ENCODE results near the gene SCRN1. TPM values are rescaled to one million over a fixed set of nuclear protein-coding genes. Genes with fewer than 3 reads are reported as not detected.

SCRN1 gene
- total RNA-seq, 2 experiments from 2014 or later, result 37.1 to 62.7 TPM

- Histone ChIP-seq H3K79me2 (ENCODE audit: insufficient read depth, low read depth, low read length) (no peaks in the 10 kb centered on the region; the same call in 1 of the 2 replicates), H2AFZ (ENCODE audit: low read length) (no peak overlapping the region)
These were observed 33.1 kb downstream of the SCRN1 start for GRCh38 chr7:29956487-29956836.

GRCh38 chr7:29955799-29956486 is 33.7 kb downstream of the SCRN1 start:
- DNase-seq (ENCODE audit: low spot score), result peak; percentile 69
- Histone ChIP-seq H2AFZ (ENCODE audit: low read length) (no peak overlapping the region), H3K36me3 (ENCODE audit: insufficient read depth, low read length) (peaks cover 59% of the 10 kb centered on the region), H4K20me1 (ENCODE audit: insufficient read depth, low read length) (peaks cover 5% of the 10 kb centered on the region; the same call in 1 of the 2 replicates), H3K4me2 (ENCODE audit: low read length) (peak overlapping the region; percentile 64), H3K4me3 (ENCODE audit: low read depth, low read length, poor library complexity, severe bottlenecking) (peak overlapping the region; percentile 18), H3K9me3 (ENCODE audit: low read length) (peaks cover 4% of the 10 kb centered on the region; the same call in 1 of the 2 replicates), H3K9me2 (ENCODE audit: insufficient read depth, low read length) (no peaks in the 10 kb centered on the region), H3K4me1 (ENCODE audit: insufficient read depth, low read length, poor library complexity, severe bottlenecking) (peaks cover 37% of the 10 kb centered on the region), H3K79me2 (ENCODE audit: insufficient read depth, low read depth, low read length) (no peaks in the 10 kb centered on the region; the same call in 1 of the 2 replicates), H3K27ac (ENCODE audit: low read depth, low read length, poor library complexity, severe bottlenecking) (peak overlapping the region; percentile 39)
- intact Hi-C loops (cut with micrococcal nuclease; ENCODE audit: unreplicated experiment), result no loop called here
- ChIA-PET POLR2A (interaction anchor here (0.5 to 1.3 kb wide), 5 partner anchors 14 to 557 kb away, joined by 3 to 7 read pairs (median 3); no protein-coding TSS in a partner anchor), CTCF (ENCODE audit: unreplicated experiment) (no interaction called here)
- no TSS peak for BruUV-seq (replicated peaks)
- TF ChIP-seq EZH2phosphoT487 (IDR thresholded peaks at IDR 0.05; ENCODE audit: borderline replicate concordance, low read depth, low read length) (no peak), CTCF (conservative IDR thresholded peaks at IDR 0.05; ENCODE audit: low read length) (no peak)

More at GRCh38 chr7:29956487-29956836, 33.1 kb downstream of the SCRN1 start:
- BruUV-seq (replicated peaks), result no TSS peak
- DNase-seq (ENCODE audit: low spot score), result no peak
- intact Hi-C loops (cut with micrococcal nuclease; ENCODE audit: unreplicated experiment), result no loop called here
- Histone ChIP-seq H3K27ac (ENCODE audit: low read depth, low read length, poor library complexity, severe bottlenecking) (peak overlapping the region; percentile 39), H3K4me1 (ENCODE audit: insufficient read depth, low read length, poor library complexity, severe bottlenecking) (peaks cover 37% of the 10 kb centered on the region), H3K9me2 (ENCODE audit: insufficient read depth, low read length) (no peaks in the 10 kb centered on the region), H3K4me3 (ENCODE audit: low read depth, low read length, poor library complexity, severe bottlenecking) (peak overlapping the region; percentile 18), H3K4me2 (ENCODE audit: low read length) (peak overlapping the region; percentile 64), H3K36me3 (ENCODE audit: insufficient read depth, low read length) (peaks cover 54% of the 10 kb centered on the region), H4K20me1 (ENCODE audit: insufficient read depth, low read length) (peaks cover 5% of the 10 kb centered on the region; the same call in 1 of the 2 replicates), H3K9me3 (ENCODE audit: low read length) (no peaks in the 10 kb centered on the region; the same call in 1 of the 2 replicates)
- TF ChIP-seq EZH2phosphoT487 (IDR thresholded peaks at IDR 0.05; ENCODE audit: borderline replicate concordance, low read depth, low read length) (no peak), CTCF (conservative IDR thresholded peaks at IDR 0.05; ENCODE audit: low read length) (no peak)
- ChIA-PET POLR2A (interaction anchor here (0.8 to 1.6 kb wide), 5 partner anchors 13 to 134 kb away, joined by 3 to 5 read pairs (median 3); no protein-coding TSS in a partner anchor), CTCF (ENCODE audit: unreplicated experiment) (interaction anchor here (0.5 kb wide), 1 partner anchor 67 kb away, joined by 3 read pairs; no protein-coding TSS in a partner anchor)

Measured in OCI-LY7 (cell line).